ENCODE data around the gene FANK1.
"Not testable (repeated sequence)": the region's sequence is repeated elsewhere in the genome, so short reads cannot be mapped to it uniquely, and the experiment has no call there.

The FANK1 gene

GRCh38 chr10:125929618-125930017 is 33.3 kb downstream of the FANK1 start:
- DNase-seq, result no peak

GRCh38 chr10:125933693-125934092 is 37.3 kb downstream of the FANK1 start:
- DNase-seq, result no peak

GRCh38 chr10:125936331-125936730 is 40.0 kb downstream of the FANK1 start:
- DNase-seq, result no peak

- no peak for DNase-seq
Measured at GRCh38 chr10:125940515-125940914, 44.2 kb downstream of the FANK1 start.

- DNase-seq, result no peak
Measured at GRCh38 chr10:125951290-125951689, 54.9 kb downstream of the FANK1 start.

- DNase-seq, result no peak
Measured at GRCh38 chr10:125953778-125954385, 57.5 kb downstream of the FANK1 start.

GRCh38 chr10:125955766-125956165 is 59.4 kb downstream of the FANK1 start:
- DNase-seq, result no peak

- no peak for DNase-seq
Measured at GRCh38 chr10:125961743-125962142, 65.4 kb downstream of the FANK1 start.

- DNase-seq, result no peak
Measured at GRCh38 chr10:125962200-125962599, 65.8 kb downstream of the FANK1 start.

GRCh38 chr10:125964558-125964957 is 68.2 kb downstream of the FANK1 start:
- DNase-seq, result no peak

GRCh38 chr10:125967533-125967932 is 71.2 kb downstream of the FANK1 start:
- DNase-seq, result no peak

- DNase-seq, result not testable (repeated sequence)
Measured at GRCh38 chr10:125970077-125970630, 73.8 kb downstream of the FANK1 start.

- no peak for DNase-seq
Measured at GRCh38 chr10:125976960-125977605, 80.7 kb downstream of the FANK1 start.

GRCh38 chr10:125979976-125980375 is 83.6 kb downstream of the FANK1 start:
- DNase-seq, result no peak

- DNase-seq, result no peak
Measured at GRCh38 chr10:125980521-125981035, 84.2 kb downstream of the FANK1 start.

GRCh38 chr10:125982260-125982948 is 86.0 kb downstream of the FANK1 start:
- peak; percentile 34 for DNase-seq

- DNase-seq, result no peak
Measured at GRCh38 chr10:125983161-125983560, 86.8 kb downstream of the FANK1 start.

GRCh38 chr10:125983656-125984055 is 87.3 kb downstream of the FANK1 start:
- no peak for DNase-seq

GRCh38 chr10:125984346-125984745 is 88.0 kb downstream of the FANK1 start:
- no peak for DNase-seq

GRCh38 chr10:125984865-125985495 is 88.6 kb downstream of the FANK1 start:
- no peak for DNase-seq

GRCh38 chr10:125985557-125986240 is 89.3 kb downstream of the FANK1 start:
- DNase-seq, result no peak

GRCh38 chr10:125989791-125990190 is 93.4 kb downstream of the FANK1 start:
- no peak for DNase-seq

- no peak for DNase-seq
Measured at GRCh38 chr10:125990974-125991373, 94.6 kb downstream of the FANK1 start.
